Loucy (cell line): ENCODE data around the gene ASTN2.

Experiments used
- H2AFZ ChIP-seq: fragments of 200-600 bp; sonication (generic); 2 replicates; pipeline ENCODE4 v1.6.0; 2016; ENCODE audit warnings: antibody characterized with exemption, mild to moderate bottlenecking, low read length, moderate library complexity
- H3F3A ChIP-seq: fragments of 200-600 bp; 2 replicates; pipeline ENCODE4 v1.6.0; 2016; ENCODE audit warnings: antibody characterized with exemption, low read depth, mild to moderate bottlenecking
- H3K27me3 ChIP-seq: fragments of 200-600 bp; sonication (generic); 2 replicates; pipeline ENCODE4 v1.6.1; 2014; ENCODE audit warnings: low read length, mild to moderate bottlenecking; ENCODE audit not compliant: insufficient read depth, poor library complexity, severe bottlenecking
- H3K36me3 ChIP-seq: fragments of 200-600 bp; sonication (generic); 2 replicates; pipeline ENCODE4 v1.6.1; 2016; ENCODE audit warnings: low read length; ENCODE audit not compliant: insufficient read depth
- H3K4me1 ChIP-seq: fragments of 200-600 bp; sonication (generic); 2 replicates; pipeline ENCODE4 v1.5.1; 2014; ENCODE audit warnings: low read length, mild to moderate bottlenecking; ENCODE audit not compliant: insufficient read depth, poor library complexity, severe bottlenecking
- H3K4me2 ChIP-seq: fragments of 200-600 bp; sonication (generic); 2 replicates; pipeline ENCODE4 v1.6.0; 2014; ENCODE audit warnings: antibody characterized with exemption, low read length, low read depth, mild to moderate bottlenecking; ENCODE audit not compliant: poor library complexity, severe bottlenecking
- H3K4me3 ChIP-seq: fragments of 200-600 bp; sonication (generic); 2 replicates; pipeline ENCODE4 v1.5.1; 2014; ENCODE audit warnings: low read length, mild to moderate bottlenecking, mixed read lengths; ENCODE audit not compliant: poor library complexity, severe bottlenecking
- H3K79me2 ChIP-seq: fragments of 200-600 bp; sonication (generic); 2 replicates; pipeline ENCODE4 v1.6.1; 2014; ENCODE audit warnings: low read length; ENCODE audit not compliant: insufficient read depth
- H3K9ac ChIP-seq: fragments of 200-600 bp; sonication (generic); 2 replicates; pipeline ENCODE4 v1.6.0; 2014; ENCODE audit warnings: mild to moderate bottlenecking, low read depth, low read length, moderate library complexity; ENCODE audit not compliant: poor library complexity, severe bottlenecking
- H3K9me2 ChIP-seq: fragments of 200-600 bp; sonication (generic); replicated peaks from 2 replicates; pipeline ENCODE4 v1.6.1; 2016; ENCODE audit warnings: low read depth, low read length, mixed read lengths
- H3K9me3 ChIP-seq: fragments of 200-600 bp; sonication (generic); 2 replicates; pipeline ENCODE4 v1.6.1; 2014; ENCODE audit warnings: mild to moderate bottlenecking, antibody characterized with exemption, low read length, low read depth; ENCODE audit not compliant: insufficient read depth
- H4K20me1 ChIP-seq: fragments of 200-600 bp; sonication (generic); 2 replicates; pipeline ENCODE4 v1.6.0; 2014; ENCODE audit warnings: antibody characterized with exemption, low read length, mild to moderate bottlenecking; ENCODE audit not compliant: insufficient read depth, poor library complexity, severe bottlenecking
- EZH2phosphoT487 ChIP-seq: fragments of 200-600 bp; IDR thresholded peaks from 2 replicates; pipeline ENCODE4 v1.6.1; 2018; ENCODE audit warnings: antibody characterized with exemption, mild to moderate bottlenecking, moderate library complexity, borderline replicate concordance
- TF ChIP-seq, protein P1 (sequence below): fragments of 200-600 bp; sonication (generic); conservative IDR thresholded peaks from 2 replicates; pipeline ENCODE4 v1.5.1; 2014; ENCODE audit warnings: mild to moderate bottlenecking, antibody characterized with exemption, low read length

The ASTN2 gene

GRCh38 chr9:116589392-116590354, 825.2 kb downstream of the ASTN2 start:
- Histone ChIP-seq H3K4me2 (no peak overlapping the region), H3K4me3 (no peak overlapping the region), H3K4me1 (no peaks in the 10 kb centered on the region), H2AFZ (no peak overlapping the region), H4K20me1 (no peaks in the 10 kb centered on the region), H3K36me3 (no peaks in the 10 kb centered on the region), H3K9me2 (no peaks in the 10 kb centered on the region), H3K9ac (no peak overlapping the region), H3K27me3 (no peaks in the 10 kb centered on the region), H3K79me2 (no peaks in the 10 kb centered on the region), H3F3A (no peaks in the 10 kb centered on the region), H3K9me3 (peaks cover 13% of the 10 kb centered on the region)
- TF ChIP-seq, protein P1, sequence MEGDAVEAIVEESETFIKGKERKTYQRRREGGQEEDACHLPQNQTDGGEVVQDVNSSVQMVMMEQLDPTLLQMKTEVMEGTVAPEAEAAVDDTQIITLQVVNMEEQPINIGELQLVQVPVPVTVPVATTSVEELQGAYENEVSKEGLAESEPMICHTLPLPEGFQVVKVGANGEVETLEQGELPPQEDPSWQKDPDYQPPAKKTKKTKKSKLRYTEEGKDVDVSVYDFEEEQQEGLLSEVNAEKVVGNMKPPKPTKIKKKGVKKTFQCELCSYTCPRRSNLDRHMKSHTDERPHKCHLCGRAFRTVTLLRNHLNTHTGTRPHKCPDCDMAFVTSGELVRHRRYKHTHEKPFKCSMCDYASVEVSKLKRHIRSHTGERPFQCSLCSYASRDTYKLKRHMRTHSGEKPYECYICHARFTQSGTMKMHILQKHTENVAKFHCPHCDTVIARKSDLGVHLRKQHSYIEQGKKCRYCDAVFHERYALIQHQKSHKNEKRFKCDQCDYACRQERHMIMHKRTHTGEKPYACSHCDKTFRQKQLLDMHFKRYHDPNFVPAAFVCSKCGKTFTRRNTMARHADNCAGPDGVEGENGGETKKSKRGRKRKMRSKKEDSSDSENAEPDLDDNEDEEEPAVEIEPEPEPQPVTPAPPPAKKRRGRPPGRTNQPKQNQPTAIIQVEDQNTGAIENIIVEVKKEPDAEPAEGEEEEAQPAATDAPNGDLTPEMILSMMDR = peak; percentile 66
- TF ChIP-seq EZH2phosphoT487 = no peak

GRCh38 chr9:116587919-116588318, 826.9 kb downstream of the ASTN2 start:
- no peaks in the 10 kb centered on the region for H4K20me1 ChIP-seq
- H3K79me2 ChIP-seq = no peaks in the 10 kb centered on the region
- H3K4me3 ChIP-seq = no peak overlapping the region
- H3K36me3 ChIP-seq = no peaks in the 10 kb centered on the region
- no peak overlapping the region for H3K9ac ChIP-seq
- no peaks in the 10 kb centered on the region for H3K9me2 ChIP-seq
- no peaks in the 10 kb centered on the region for H3K4me1 ChIP-seq
- no peaks in the 10 kb centered on the region for H3F3A ChIP-seq
- H3K4me2 ChIP-seq = no peak overlapping the region
- TF ChIP-seq, protein P1 = no peak
- TF ChIP-seq EZH2phosphoT487 = no peak
- no peaks in the 10 kb centered on the region for H3K27me3 ChIP-seq
- no peak overlapping the region for H2AFZ ChIP-seq
- H3K9me3 ChIP-seq = peaks cover 13% of the 10 kb centered on the region

DNA sequence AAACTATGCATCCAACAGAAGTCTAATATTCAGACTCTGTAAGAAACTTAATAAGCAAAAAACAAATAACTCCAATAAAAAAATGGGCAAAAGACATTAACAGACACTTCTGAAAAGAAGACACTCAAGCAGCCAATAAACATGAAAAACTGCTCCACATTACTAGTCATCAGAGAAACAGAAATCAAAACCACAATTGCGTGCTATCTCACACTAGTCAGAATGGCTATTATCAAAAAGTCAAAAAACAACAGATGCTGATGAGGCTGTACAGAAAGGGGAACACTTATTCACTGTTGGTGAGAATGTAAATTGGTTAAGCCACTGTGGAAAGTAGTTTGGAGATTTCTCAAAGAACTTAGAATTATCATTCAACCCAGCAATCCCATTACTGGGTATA, 829.0 kb downstream of the ASTN2 start:
- Histone ChIP-seq H3K9me3 (peaks cover 13% of the 10 kb centered on the region), H2AFZ (no peak overlapping the region), H3F3A (no peaks in the 10 kb centered on the region), H3K4me3 (no peak overlapping the region), H3K9ac (no peak overlapping the region), H3K9me2 (no peaks in the 10 kb centered on the region), H3K36me3 (no peaks in the 10 kb centered on the region), H3K27me3 (no peaks in the 10 kb centered on the region), H3K4me2 (no peak overlapping the region), H3K4me1 (no peaks in the 10 kb centered on the region), H3K79me2 (no peaks in the 10 kb centered on the region), H4K20me1 (no peaks in the 10 kb centered on the region)
- TF ChIP-seq, protein P1 = no peak
- no peak for TF ChIP-seq EZH2phosphoT487
